ENCODE results near the gene GLT6D1. TPM values are rescaled to one million over a fixed set of nuclear protein-coding genes. Genes with fewer than 3 reads are reported as not detected.
A peak's percentile ranks its signal among the peaks of the same experiment; 100 is the strongest.

Gene GLT6D1
- total and polyA plus RNA-seq, 2 of the 4 experiments (the other 2 are of a cell fraction): not detected

DNA sequence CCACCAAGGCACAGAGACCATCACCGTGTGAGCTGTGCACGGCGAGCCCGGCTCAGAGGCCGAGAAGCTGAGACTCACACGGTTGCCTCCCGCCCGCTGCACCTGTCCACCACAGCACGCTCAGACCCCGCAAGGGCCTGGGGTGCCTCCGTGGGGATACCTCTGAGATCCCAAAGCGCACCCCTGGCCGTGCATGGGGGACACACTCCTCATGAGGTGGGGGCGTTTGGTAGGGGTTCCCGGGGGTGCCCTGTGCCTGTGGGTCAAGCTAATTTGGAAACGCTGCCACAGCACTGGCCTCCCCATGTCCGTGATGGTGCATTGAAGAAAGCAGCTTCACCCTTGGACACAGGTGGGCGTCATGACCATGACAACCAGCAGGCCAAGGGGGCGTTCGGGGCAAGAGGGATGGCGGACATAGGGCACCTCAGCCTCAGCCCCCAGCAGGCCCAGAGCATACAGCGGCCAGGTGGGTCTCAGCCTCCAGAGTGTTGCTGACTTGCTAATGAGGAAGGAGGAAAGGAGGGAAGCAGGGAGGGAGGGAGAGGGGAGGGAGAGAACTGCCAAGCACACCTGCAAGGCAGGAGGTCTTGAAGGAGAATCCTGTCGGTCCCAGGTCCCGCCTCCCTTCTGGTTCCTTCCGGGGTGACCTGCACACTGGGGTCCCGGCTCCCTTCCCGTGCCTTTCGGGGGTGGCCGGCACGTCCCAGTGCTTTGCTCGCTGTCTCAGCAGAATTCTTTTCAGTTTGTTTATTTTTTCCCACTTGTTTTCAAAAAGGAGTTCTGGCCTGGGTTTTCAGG, 34.7 kb downstream of the GLT6D1 start:
- Histone ChIP-seq H3K36me3 (ENCODE audit: control insufficient read depth, insufficient read depth, low read length) (no peaks in the 10 kb centered on the region), H2BK15ac (ENCODE audit: low read depth, low read length) (no peak overlapping the region), H4K20me1 (ENCODE audit: insufficient read depth, low read length) (no peaks in the 10 kb centered on the region), H3K79me1 (ENCODE audit: low read depth in 1 of 2, low read length in 2 of 2) (no peaks in the 10 kb centered on the region), H3K56ac (ENCODE audit: extremely low read depth, insufficient read depth, low read length) (no peak overlapping the region), H2BK120ac (ENCODE audit: low read depth, low read length) (no peak overlapping the region), H3K4me1 (ENCODE audit: control insufficient read depth, insufficient read depth, low read length) (no peaks in the 10 kb centered on the region), H3K14ac (replicated peaks; ENCODE audit: low read depth, low read length) (no peak overlapping the region), H3K23ac (ENCODE audit: low read depth, low read length) (no peak overlapping the region), H4K5ac (ENCODE audit: low read depth, low read length) (no peak overlapping the region), H3K9me1 (ENCODE audit: insufficient read depth, low read length) (no peaks in the 10 kb centered on the region), H4K8ac (ENCODE audit: low read depth in 2 of 2, low read length in 2 of 2) (no peak overlapping the region), H3K27ac (ENCODE audit: insufficient read depth, low read length) (no peak overlapping the region), H3K4me2 (ENCODE audit: low read depth, low read length) (no peak overlapping the region), H3K9me3 (ENCODE audit: control insufficient read depth, insufficient read depth, low read length) (no peaks in the 10 kb centered on the region), H3K27me3 (ENCODE audit: control insufficient read depth, insufficient read depth, low read length) (no peaks in the 10 kb centered on the region; the same call in 1 of the 2 replicates), H3K18ac (ENCODE audit: low read depth, low read length) (no peak overlapping the region), H2AK9ac (replicated peaks; ENCODE audit: low read depth, low read length, poor library complexity) (no peak overlapping the region), H3K4me3 (ENCODE audit: insufficient read depth, low read depth, low read length) (no peak overlapping the region), H3K4ac (ENCODE audit: low read depth, low read length) (no peak overlapping the region), H3K9ac (ENCODE audit: low read depth, low read length) (no peak overlapping the region), H2AK5ac (ENCODE audit: low read depth, low read length) (no peak overlapping the region), H2BK5ac (ENCODE audit: low read depth, low read length, poor library complexity, severe bottlenecking) (no peak overlapping the region), H4K91ac (ENCODE audit: insufficient read depth, low read depth, low read length) (no peak overlapping the region), H2AFZ (replicated peaks; ENCODE audit: low read length, poor library complexity) (peak overlapping the region; percentile 73), H2BK20ac (ENCODE audit: low read depth, low read length) (no peak overlapping the region)
- BruUV-seq (replicated peaks): no TSS peak
- dilution Hi-C loops (cut with HindIII; ENCODE audit: low sequenced_read_pairs, unreplicated experiment) (no loop called here), intact Hi-C loops (cut with micrococcal nuclease) (loop anchor here (1.0 to 10.0 kb wide), 4 partner anchors 190 to 663 kb away; no protein-coding TSS in a partner anchor), in situ Hi-C loops (cut with MboI; ENCODE audit: low sequenced_read_pairs) (loop anchor here (25.0 kb wide), 1 partner anchor 333 kb away; no protein-coding TSS in a partner anchor)
- 59% methylated on average over 8 of the region's 31 CpGs; no CpG with 5 or more reads in 1 of the 2 experiments for WGBS, 2 experiments (ENCODE audit: extremely low coverage in 2 of 2, insufficient read length in 1 of 2)
- CTCF ChIA-PET: interaction anchor here (0.7 kb wide), 1 partner anchor 82 kb away, joined by 3 read pairs; no protein-coding TSS in a partner anchor
- no peak for DNase-seq
- POLR2A ChIA-PET (ENCODE audit: unreplicated experiment): no interaction called here
- ATAC-seq (ENCODE audit: low read depth): no peak
- TF ChIP-seq MAZ (IDR thresholded peaks at IDR 0.05; ENCODE audit: borderline replicate concordance, low read depth, low read length) (no peak), RCOR1 (IDR thresholded peaks at IDR 0.05; ENCODE audit: insufficient replicate concordance, low read length) (no peak), RAD21 (IDR thresholded peaks at IDR 0.05; ENCODE audit: low read length) (no peak), FOS (IDR thresholded peaks at IDR 0.05; ENCODE audit: low read depth, low read length) (no peak), MXI1 (IDR thresholded peaks at IDR 0.05; ENCODE audit: borderline replicate concordance, low read depth, low read length) (no peak), BHLHE40 (IDR thresholded peaks at IDR 0.05; ENCODE audit: low read depth, low read length) (no peak), POLR2A (IDR thresholded peaks at IDR 0.05; ENCODE audit: low read depth, low read length) (no peak), CHD1 (IDR thresholded peaks at IDR 0.05; ENCODE audit: low read depth, low read length) (no peak), SMC3 (IDR thresholded peaks at IDR 0.05; ENCODE audit: low read depth, low read length) (no peak), MAFK (IDR thresholded peaks at IDR 0.05; ENCODE audit: low read depth, low read length) (no peak), NFE2L2 (IDR thresholded peaks at IDR 0.05; ENCODE audit: low read depth, low read length) (no peak), CEBPB (IDR thresholded peaks at IDR 0.05; ENCODE audit: low read depth, low read length) (no peak)
- TF ChIP-seq, protein P1, sequence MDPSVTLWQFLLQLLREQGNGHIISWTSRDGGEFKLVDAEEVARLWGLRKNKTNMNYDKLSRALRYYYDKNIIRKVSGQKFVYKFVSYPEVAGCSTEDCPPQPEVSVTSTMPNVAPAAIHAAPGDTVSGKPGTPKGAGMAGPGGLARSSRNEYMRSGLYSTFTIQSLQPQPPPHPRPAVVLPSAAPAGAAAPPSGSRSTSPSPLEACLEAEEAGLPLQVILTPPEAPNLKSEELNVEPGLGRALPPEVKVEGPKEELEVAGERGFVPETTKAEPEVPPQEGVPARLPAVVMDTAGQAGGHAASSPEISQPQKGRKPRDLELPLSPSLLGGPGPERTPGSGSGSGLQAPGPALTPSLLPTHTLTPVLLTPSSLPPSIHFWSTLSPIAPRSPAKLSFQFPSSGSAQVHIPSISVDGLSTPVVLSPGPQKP (IDR thresholded peaks at IDR 0.05; ENCODE audit: borderline replicate concordance, low read depth, low read length): no peak
- TF ChIP-seq, protein P2, sequence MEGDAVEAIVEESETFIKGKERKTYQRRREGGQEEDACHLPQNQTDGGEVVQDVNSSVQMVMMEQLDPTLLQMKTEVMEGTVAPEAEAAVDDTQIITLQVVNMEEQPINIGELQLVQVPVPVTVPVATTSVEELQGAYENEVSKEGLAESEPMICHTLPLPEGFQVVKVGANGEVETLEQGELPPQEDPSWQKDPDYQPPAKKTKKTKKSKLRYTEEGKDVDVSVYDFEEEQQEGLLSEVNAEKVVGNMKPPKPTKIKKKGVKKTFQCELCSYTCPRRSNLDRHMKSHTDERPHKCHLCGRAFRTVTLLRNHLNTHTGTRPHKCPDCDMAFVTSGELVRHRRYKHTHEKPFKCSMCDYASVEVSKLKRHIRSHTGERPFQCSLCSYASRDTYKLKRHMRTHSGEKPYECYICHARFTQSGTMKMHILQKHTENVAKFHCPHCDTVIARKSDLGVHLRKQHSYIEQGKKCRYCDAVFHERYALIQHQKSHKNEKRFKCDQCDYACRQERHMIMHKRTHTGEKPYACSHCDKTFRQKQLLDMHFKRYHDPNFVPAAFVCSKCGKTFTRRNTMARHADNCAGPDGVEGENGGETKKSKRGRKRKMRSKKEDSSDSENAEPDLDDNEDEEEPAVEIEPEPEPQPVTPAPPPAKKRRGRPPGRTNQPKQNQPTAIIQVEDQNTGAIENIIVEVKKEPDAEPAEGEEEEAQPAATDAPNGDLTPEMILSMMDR (conservative IDR thresholded peaks at IDR 0.05; ENCODE audit: low read depth, low read length): no peak
- TF ChIP-seq, protein P3, sequence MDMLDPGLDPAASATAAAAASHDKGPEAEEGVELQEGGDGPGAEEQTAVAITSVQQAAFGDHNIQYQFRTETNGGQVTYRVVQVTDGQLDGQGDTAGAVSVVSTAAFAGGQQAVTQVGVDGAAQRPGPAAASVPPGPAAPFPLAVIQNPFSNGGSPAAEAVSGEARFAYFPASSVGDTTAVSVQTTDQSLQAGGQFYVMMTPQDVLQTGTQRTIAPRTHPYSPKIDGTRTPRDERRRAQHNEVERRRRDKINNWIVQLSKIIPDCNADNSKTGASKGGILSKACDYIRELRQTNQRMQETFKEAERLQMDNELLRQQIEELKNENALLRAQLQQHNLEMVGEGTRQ (IDR thresholded peaks at IDR 0.05; ENCODE audit: low read depth, low read length): no peak

Data from IMR-90 (cell line).